GM21737 (cell line): Measurements from ENCODE around the gene MAPKAPK3.
"Not testable (repeated sequence)": the region's sequence is repeated elsewhere in the genome, so short reads cannot be mapped to it uniquely, and the experiment has no call there.

Source experiments
- ATAC-seq: cut with Tn5 transposase; IDR thresholded peaks from one replicate; pipeline ENCODE4 v1.9.1; 2021; ENCODE audit warnings: mild to moderate bottlenecking, moderate library complexity; ENCODE audit not compliant: unreplicated experiment

The MAPKAPK3 gene

DNA sequence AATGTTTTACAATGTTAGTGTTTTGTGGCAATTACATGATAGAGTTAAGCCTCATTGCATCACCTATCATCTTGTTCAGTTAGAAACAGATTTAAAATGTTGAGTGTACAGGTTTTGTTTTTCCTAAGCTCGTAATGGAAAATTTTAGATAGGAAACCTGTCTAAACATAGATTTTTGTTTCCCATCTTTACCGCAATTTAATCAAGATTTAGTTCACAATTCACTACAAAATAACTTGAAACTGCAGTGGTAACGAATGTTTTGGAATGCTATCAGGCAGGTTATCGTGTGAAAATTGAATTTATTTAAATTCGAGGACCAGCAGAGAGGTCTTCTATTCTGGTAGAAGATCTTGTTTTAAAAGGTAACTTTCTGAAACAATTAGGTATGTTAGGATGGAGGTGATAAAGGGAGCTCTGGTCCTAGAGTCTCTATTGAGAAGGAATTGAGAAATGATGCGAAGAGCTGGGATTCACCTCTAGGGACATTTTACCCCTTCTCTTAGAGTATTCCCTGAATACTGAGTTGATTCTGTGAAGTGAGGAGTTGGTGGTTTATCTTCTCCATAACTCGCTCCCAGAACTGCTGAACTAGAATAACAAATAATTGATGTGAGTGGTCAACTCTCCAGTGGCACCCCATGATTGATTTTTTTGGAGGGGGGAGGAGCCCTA lies 59.2 kb downstream of the MAPKAPK3 start:
- no peak for ATAC-seq

- no peak for ATAC-seq
Measured at GRCh38 chr3:50687127-50687751, 70.3 kb downstream of the MAPKAPK3 start.

- no peak for ATAC-seq
Measured at GRCh38 chr3:50687916-50688315, 71.0 kb downstream of the MAPKAPK3 start.

DNA sequence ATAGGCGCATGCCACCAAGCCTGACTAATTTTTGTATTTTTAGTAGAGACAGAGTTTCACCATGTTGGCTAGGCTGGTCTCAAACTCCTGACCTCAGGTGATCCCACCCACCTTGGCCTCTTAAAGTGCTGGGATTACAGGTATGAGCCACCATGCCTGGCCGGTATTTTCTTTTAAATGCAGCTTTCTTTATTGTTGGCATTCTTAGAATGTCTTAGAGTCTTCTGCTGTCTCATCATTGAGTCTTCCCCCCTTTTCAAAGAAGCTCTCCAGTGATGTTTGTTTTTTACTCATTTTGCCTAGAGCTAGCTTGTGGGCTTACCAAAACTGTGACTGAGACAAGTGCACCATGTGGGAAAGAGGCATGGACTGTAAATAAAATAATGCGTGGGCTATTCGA lies 71.7 kb downstream of the MAPKAPK3 start:
- ATAC-seq = not testable (repeated sequence)

- no peak for ATAC-seq
Measured at GRCh38 chr3:50689558-50689957, 72.6 kb downstream of the MAPKAPK3 start.

DNA sequence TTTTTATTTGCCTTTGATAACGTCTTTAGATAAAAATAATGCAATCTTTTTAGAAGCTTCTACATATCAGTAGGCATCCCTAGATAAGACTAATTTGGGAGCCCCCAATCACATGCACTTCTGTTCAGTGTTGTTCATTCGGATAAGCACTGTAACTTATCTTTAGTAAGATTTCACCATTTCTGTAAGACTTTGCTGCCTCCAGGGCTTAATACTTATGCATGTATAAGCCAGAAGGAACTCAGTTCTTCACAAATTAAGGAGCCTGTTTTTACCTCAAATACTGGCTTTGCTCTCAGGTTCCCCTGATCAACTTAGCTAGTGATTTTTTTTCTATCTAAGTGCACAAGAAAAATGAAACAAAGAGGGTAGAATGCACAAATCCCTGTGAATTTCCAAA lies 78.1 kb downstream of the MAPKAPK3 start:
- ATAC-seq = no peak

DNA sequence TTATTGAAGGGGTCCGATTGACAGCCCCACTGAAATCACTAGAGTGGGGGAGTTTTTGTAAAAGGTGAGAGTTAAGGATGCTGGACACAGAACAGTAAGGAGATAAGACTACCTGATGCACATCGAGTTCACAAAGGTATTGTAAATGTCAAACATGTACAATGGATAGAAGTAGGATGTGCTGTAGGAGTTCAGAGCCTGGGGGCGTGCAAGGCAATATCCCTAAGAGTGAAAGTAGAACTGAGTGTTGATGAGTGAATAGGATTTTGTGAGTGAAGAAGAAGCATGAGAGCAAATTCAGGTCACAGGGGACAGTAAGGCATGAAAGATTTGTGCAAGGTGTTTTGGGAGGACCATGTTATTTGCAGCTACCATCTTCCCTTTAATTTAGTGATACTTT lies 79.3 kb downstream of the MAPKAPK3 start:
- no peak for ATAC-seq

DNA sequence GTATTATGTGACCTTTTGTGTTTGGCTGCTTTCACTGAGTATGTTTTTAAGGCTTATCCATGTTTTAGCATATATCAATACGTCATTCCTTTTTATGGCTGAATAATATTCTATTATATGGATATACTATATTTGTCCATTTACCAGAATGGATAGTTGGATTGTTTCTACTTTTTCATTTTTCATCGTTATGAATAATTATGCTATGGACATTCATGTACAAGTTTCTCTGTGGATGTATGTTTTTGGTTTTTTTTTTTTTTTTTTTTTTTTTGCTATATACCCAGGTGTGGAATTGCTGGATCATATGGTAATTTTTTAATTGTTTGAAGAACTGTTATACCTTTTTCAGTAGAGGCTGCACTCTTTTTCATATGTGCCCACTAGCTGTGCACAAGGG lies 81.3 kb downstream of the MAPKAPK3 start:
- no peak for ATAC-seq
